ENCODE measurements around the gene BSG.
"Not testable (repeated sequence)": the region's sequence is repeated elsewhere in the genome, so short reads cannot be mapped to it uniquely, and the experiment has no call there.

BSG gene

GRCh38 chr19:577439-578392 lies 5.3 kb downstream of the BSG start:
- Histone ChIP-seq H3K27me3 (ENCODE audit: insufficient read depth, low read length) (no peaks in the 10 kb centered on the region), H3K9ac (ENCODE audit: low read depth, low read length) (no peak overlapping the region), H3K4me3 (ENCODE audit: low read length) (no peak overlapping the region), H3K36me3 (ENCODE audit: insufficient read depth, low read depth, low read length) (peaks cover 41% of the 10 kb centered on the region), H3K9me3 (ENCODE audit: insufficient read depth, low read depth, low read length) (no peaks in the 10 kb centered on the region), H3K4me1 (ENCODE audit: insufficient read depth, low read length) (0 out of 2 replicates have a peak, but pooled peaks cover 4% of the 10 kb centered on the region), H3K27ac (ENCODE audit: low read length) (no peak overlapping the region)

GRCh38 chr19:579111-579841 lies 6.9 kb downstream of the BSG start:
- Histone ChIP-seq H3K27me3 (ENCODE audit: insufficient read depth, low read length) (no peaks in the 10 kb centered on the region), H3K9me3 (ENCODE audit: insufficient read depth, low read depth, low read length) (no peaks in the 10 kb centered on the region), H3K27ac (ENCODE audit: low read length) (no peak overlapping the region), H3K36me3 (ENCODE audit: insufficient read depth, low read depth, low read length) (peaks cover 47% of the 10 kb centered on the region), H3K9ac (ENCODE audit: low read depth, low read length) (no peak overlapping the region), H3K4me1 (ENCODE audit: insufficient read depth, low read length) (0 out of 2 replicates have a peak, but pooled peaks cover 4% of the 10 kb centered on the region), H3K4me3 (ENCODE audit: low read length) (no peak overlapping the region)

DNA sequence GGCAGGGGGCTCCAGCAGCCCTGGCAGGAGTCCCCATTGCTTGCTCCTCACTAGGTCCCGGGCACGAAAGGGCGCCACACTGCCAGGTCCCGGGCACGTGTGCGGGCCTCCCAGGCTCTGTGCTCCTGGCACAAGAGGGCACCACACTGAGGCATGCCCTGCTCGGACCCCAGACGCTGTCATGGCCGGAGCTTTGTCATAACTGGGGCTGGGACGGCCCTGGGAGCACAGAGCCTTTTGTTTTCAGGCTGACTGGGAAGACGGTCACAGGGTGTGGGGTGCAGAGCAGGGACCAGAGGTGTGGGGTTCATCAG lies 7.4 kb downstream of the BSG start:
- H3K9ac ChIP-seq (ENCODE audit: low read depth, low read length), result no peak overlapping the region
- no peaks in the 10 kb centered on the region for H3K27me3 ChIP-seq (ENCODE audit: insufficient read depth, low read length)
- H3K4me1 ChIP-seq (ENCODE audit: insufficient read depth, low read length), result 0 out of 2 replicates have a peak, but pooled peaks cover 4% of the 10 kb centered on the region
- no peaks in the 10 kb centered on the region for H3K9me3 ChIP-seq (ENCODE audit: insufficient read depth, low read depth, low read length)
- H3K27ac ChIP-seq (ENCODE audit: low read length), result no peak overlapping the region
- peaks cover 47% of the 10 kb centered on the region for H3K36me3 ChIP-seq (ENCODE audit: insufficient read depth, low read depth, low read length)
- no peak overlapping the region for H3K4me3 ChIP-seq (ENCODE audit: low read length)

GRCh38 chr19:580274-580835 lies 8.0 kb downstream of the BSG start:
- Histone ChIP-seq H3K9ac (ENCODE audit: low read depth, low read length) (no peak overlapping the region), H3K4me1 (ENCODE audit: insufficient read depth, low read length) (no peaks in the 10 kb centered on the region), H3K36me3 (ENCODE audit: insufficient read depth, low read depth, low read length) (peaks cover 47% of the 10 kb centered on the region), H3K27me3 (ENCODE audit: insufficient read depth, low read length) (no peaks in the 10 kb centered on the region), H3K27ac (ENCODE audit: low read length) (no peak overlapping the region), H3K4me3 (ENCODE audit: low read length) (no peak overlapping the region), H3K9me3 (ENCODE audit: insufficient read depth, low read depth, low read length) (no peaks in the 10 kb centered on the region)

- Histone ChIP-seq H3K4me3 (ENCODE audit: low read length) (no peak overlapping the region), H3K9me3 (ENCODE audit: insufficient read depth, low read depth, low read length) (no peaks in the 10 kb centered on the region), H3K9ac (ENCODE audit: low read depth, low read length) (no peak overlapping the region), H3K27me3 (ENCODE audit: insufficient read depth, low read length) (no peaks in the 10 kb centered on the region), H3K4me1 (ENCODE audit: insufficient read depth, low read length) (no peaks in the 10 kb centered on the region), H3K36me3 (ENCODE audit: insufficient read depth, low read depth, low read length) (peaks cover 42% of the 10 kb centered on the region), H3K27ac (ENCODE audit: low read length) (no peak overlapping the region)
Observed at GRCh38 chr19:581399-582111, 9.2 kb downstream of the BSG start.

DNA sequence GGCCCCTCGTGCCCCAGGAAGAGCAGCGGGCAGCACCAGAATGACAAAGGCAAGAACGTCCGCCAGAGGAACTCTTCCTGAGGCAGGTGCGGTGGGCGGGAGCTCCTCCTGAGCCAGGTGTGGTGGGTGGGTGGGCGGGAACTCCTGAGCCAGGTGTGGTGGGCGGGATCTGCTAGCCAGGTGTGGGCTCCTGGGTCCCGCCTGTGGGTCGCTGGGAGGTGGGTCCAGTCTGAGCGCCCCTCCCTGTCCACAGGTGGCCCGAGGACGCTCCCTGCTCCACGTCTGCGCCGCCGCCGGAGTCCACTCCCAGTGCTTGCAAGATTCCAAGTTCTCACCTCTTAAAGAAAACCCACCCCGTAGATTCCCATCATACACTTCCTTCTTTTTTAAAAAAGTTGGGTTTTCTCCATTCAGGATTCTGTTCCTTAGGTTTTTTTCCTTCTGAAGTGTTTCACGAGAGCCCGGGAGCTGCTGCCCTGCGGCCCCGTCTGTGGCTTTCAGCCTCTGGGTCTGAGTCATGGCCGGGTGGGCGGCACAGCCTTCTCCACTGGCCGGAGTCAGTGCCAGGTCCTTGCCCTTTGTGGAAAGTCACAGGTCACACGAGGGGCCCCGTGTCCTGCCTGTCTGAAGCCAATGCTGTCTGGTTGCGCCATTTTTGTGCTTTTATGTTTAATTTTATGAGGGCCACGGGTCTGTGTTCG lies 10.3 kb downstream of the BSG start:
- Histone ChIP-seq H3K27ac (ENCODE audit: low read length) (no peak overlapping the region), H3K4me1 (ENCODE audit: insufficient read depth, low read length) (no peaks in the 10 kb centered on the region), H3K4me3 (ENCODE audit: low read length) (no peak overlapping the region), H3K36me3 (ENCODE audit: insufficient read depth, low read depth, low read length) (peaks cover 42% of the 10 kb centered on the region), H3K27me3 (ENCODE audit: insufficient read depth, low read length) (no peaks in the 10 kb centered on the region), H3K9me3 (ENCODE audit: insufficient read depth, low read depth, low read length) (no peaks in the 10 kb centered on the region), H3K9ac (ENCODE audit: low read depth, low read length) (no peak overlapping the region)

- Histone ChIP-seq H3K9ac (ENCODE audit: low read depth, low read length) (no peak overlapping the region), H3K36me3 (ENCODE audit: insufficient read depth, low read depth, low read length) (peaks cover 36% of the 10 kb centered on the region), H3K9me3 (ENCODE audit: insufficient read depth, low read depth, low read length) (no peaks in the 10 kb centered on the region), H3K27ac (ENCODE audit: low read length) (no peak overlapping the region), H3K27me3 (ENCODE audit: insufficient read depth, low read length) (peaks cover 7% of the 10 kb centered on the region), H3K4me3 (ENCODE audit: low read length) (no peak overlapping the region), H3K4me1 (ENCODE audit: insufficient read depth, low read length) (no peaks in the 10 kb centered on the region)
Observed at GRCh38 chr19:583198-583967, 11.0 kb downstream of the BSG start.

GRCh38 chr19:583968-584239 lies 11.5 kb downstream of the BSG start:
- Histone ChIP-seq H3K4me3 (ENCODE audit: low read length) (no peak overlapping the region), H3K36me3 (ENCODE audit: insufficient read depth, low read depth, low read length) (peaks cover 34% of the 10 kb centered on the region), H3K27ac (ENCODE audit: low read length) (no peak overlapping the region), H3K9me3 (ENCODE audit: insufficient read depth, low read depth, low read length) (no peaks in the 10 kb centered on the region), H3K27me3 (ENCODE audit: insufficient read depth, low read length) (peaks cover 12% of the 10 kb centered on the region), H3K4me1 (ENCODE audit: insufficient read depth, low read length) (no peaks in the 10 kb centered on the region), H3K9ac (ENCODE audit: low read depth, low read length) (no peak overlapping the region)

DNA sequence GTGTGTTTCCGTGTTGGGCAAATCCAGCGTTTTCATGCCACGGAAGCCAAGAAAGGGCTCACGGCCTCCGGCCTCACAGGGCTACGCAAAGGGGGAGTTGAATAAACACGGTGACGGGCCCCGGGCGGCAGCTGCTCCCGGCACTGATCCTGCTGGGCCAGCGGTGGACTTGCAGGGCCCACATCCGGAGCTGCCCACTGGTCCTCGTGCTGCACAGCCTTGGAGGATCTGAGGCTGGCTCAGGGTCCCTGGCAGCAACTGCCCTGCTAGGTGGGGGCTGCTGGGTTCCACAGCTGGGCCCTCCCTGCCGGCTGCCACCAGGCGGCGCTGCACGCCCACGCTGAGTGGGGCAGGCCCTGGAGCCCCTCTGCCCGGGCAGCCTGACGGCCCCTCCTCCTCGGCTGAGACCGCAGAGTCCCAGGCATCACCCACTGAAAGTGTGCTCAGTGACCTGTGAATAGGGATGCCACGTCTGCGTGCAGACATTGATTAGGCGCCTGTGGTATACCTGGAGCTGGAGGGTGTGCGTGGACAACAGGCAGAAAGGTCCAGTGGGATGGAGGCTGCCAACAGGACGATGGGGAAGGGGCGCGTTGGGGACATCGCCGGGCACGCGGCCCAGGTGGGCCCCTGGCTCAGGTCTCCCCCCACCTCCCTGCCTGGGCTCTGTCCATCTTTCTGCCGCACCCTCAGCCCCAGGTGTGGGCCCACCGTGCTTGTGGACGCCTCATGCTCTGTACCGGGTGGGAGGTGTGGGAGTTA lies 12.0 kb downstream of the BSG start:
- Histone ChIP-seq H3K9me3 (ENCODE audit: insufficient read depth, low read depth, low read length) (no peaks in the 10 kb centered on the region), H3K9ac (ENCODE audit: low read depth, low read length) (no peak overlapping the region), H3K4me3 (ENCODE audit: low read length) (no peak overlapping the region), H3K27me3 (ENCODE audit: insufficient read depth, low read length) (peaks cover 17% of the 10 kb centered on the region), H3K4me1 (ENCODE audit: insufficient read depth, low read length) (no peaks in the 10 kb centered on the region), H3K27ac (ENCODE audit: low read length) (no peak overlapping the region), H3K36me3 (ENCODE audit: insufficient read depth, low read depth, low read length) (peaks cover 32% of the 10 kb centered on the region)

- not testable (repeated sequence) for H3K9ac ChIP-seq (ENCODE audit: low read depth, low read length); H3K4me1 ChIP-seq (ENCODE audit: insufficient read depth, low read length); H3K9me3 ChIP-seq (ENCODE audit: insufficient read depth, low read depth, low read length); H3K4me3 ChIP-seq (ENCODE audit: low read length); H3K27ac ChIP-seq (ENCODE audit: low read length)
- H3K36me3 ChIP-seq (ENCODE audit: insufficient read depth, low read depth, low read length), result peaks cover 25% of the 10 kb centered on the region
- H3K27me3 ChIP-seq (ENCODE audit: insufficient read depth, low read length), result peaks cover 19% of the 10 kb centered on the region
Observed at GRCh38 chr19:585146-585545, 12.8 kb downstream of the BSG start.
